OCI-LY3 (cell line): Measurements from ENCODE around the gene NDUFAF8.

Source experiments
- H2AFZ ChIP-seq: fragments of 200-600, 300-600 bp; shearing (Covaris generic); 2 replicates; pipeline ENCODE4 v1.6.0; 2014; ENCODE audit warnings: antibody characterized with exemption, low read depth, low read length
- H3K27ac ChIP-seq: fragments of 200-600, 300-600 bp; sonication (generic); 2 replicates; pipeline ENCODE4 v1.5.1; 2014; ENCODE audit warnings: mild to moderate bottlenecking, low read length, moderate library complexity, mixed read lengths
- H3K27me3 ChIP-seq: fragments of 200-600, 300-600 bp; sonication (generic); 2 replicates; pipeline ENCODE4 v1.6.1; 2014; ENCODE audit warnings: low read depth, low read length, mixed read lengths
- H3K36me3 ChIP-seq: fragments of 200-600, 300-600 bp; sonication (generic); replicated peaks from 2 replicates; pipeline ENCODE3; 2014; ENCODE audit warnings: low read depth, low read length, mixed read lengths
- H3K4me1 ChIP-seq: fragments of 300-600, 200-600 bp; sonication (generic); 2 replicates; pipeline ENCODE4 v1.6.1; 2014; ENCODE audit warnings: low read length, mixed read lengths
- H3K4me2 ChIP-seq: fragments of 200-600, 300-600 bp; sonication (generic); 2 replicates; pipeline ENCODE4 v1.6.1; 2014; ENCODE audit warnings: low read length, mixed read lengths
- H3K4me3 ChIP-seq: fragments of 300-600, 200-600 bp; sonication (generic); 2 replicates; pipeline ENCODE4 v1.5.1; 2014; ENCODE audit warnings: antibody characterized with exemption, mild to moderate bottlenecking, low read length, moderate library complexity
- H3K79me2 ChIP-seq: fragments of 300-600, 200-600 bp; shearing (Covaris generic); 2 replicates; pipeline ENCODE4 v1.6.1; 2014; ENCODE audit warnings: mild to moderate bottlenecking, low read length, mixed read lengths
- H3K9ac ChIP-seq: fragments of 300-600, 200-600 bp; shearing (Covaris generic); 2 replicates; pipeline ENCODE4 v1.6.0; 2014; ENCODE audit warnings: mild to moderate bottlenecking, low read length, moderate library complexity
- H3K9me3 ChIP-seq: fragments of 200-600, 300-600 bp; shearing (Covaris generic); 2 replicates; pipeline ENCODE4 v1.6.1; 2014; ENCODE audit warnings: low read length, mixed read lengths; ENCODE audit not compliant: insufficient read depth
- H4K20me1 ChIP-seq: fragments of 200-600, 300-600 bp; sonication (generic); 2 replicates; pipeline ENCODE4 v1.6.1; 2016; ENCODE audit warnings: low read length, mixed read lengths; ENCODE audit not compliant: insufficient read depth
- EZH2phosphoT487 ChIP-seq: fragments of 200-600 bp; shearing (Covaris generic); IDR thresholded peaks from 2 replicates; pipeline ENCODE4 v1.6.1; 2018; ENCODE audit warnings: antibody characterized with exemption, mixed run types, low read depth
- TF ChIP-seq, protein P1 (sequence below): fragments of 200-600, 300-600 bp; sonication (generic); IDR thresholded peaks from 2 replicates; pipeline ENCODE4 v1.5.1; 2014; ENCODE audit warnings: antibody characterized with exemption, low read length, low read depth

NDUFAF8 gene

GRCh38 chr17:81240761-81241160, 1.6 kb downstream of the NDUFAF8 start:
- H3K4me3 ChIP-seq: peak overlapping the region; percentile 92
- H3K27ac ChIP-seq: 0 out of 2 replicates have a peak overlapping the region, but pooled peaks have one; percentile 64
- TF ChIP-seq, protein P1, sequence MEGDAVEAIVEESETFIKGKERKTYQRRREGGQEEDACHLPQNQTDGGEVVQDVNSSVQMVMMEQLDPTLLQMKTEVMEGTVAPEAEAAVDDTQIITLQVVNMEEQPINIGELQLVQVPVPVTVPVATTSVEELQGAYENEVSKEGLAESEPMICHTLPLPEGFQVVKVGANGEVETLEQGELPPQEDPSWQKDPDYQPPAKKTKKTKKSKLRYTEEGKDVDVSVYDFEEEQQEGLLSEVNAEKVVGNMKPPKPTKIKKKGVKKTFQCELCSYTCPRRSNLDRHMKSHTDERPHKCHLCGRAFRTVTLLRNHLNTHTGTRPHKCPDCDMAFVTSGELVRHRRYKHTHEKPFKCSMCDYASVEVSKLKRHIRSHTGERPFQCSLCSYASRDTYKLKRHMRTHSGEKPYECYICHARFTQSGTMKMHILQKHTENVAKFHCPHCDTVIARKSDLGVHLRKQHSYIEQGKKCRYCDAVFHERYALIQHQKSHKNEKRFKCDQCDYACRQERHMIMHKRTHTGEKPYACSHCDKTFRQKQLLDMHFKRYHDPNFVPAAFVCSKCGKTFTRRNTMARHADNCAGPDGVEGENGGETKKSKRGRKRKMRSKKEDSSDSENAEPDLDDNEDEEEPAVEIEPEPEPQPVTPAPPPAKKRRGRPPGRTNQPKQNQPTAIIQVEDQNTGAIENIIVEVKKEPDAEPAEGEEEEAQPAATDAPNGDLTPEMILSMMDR: no peak
- TF ChIP-seq EZH2phosphoT487: no peak
- H3K36me3 ChIP-seq: peaks cover 22% of the 10 kb centered on the region
- 0 out of 2 replicates have a peak, but pooled peaks cover 7% of the 10 kb centered on the region for H4K20me1 ChIP-seq
- no peak overlapping the region for H3K9ac ChIP-seq
- no peaks in the 10 kb centered on the region for H3K9me3 ChIP-seq
- H3K27me3 ChIP-seq: no peaks in the 10 kb centered on the region
- H3K79me2 ChIP-seq: peaks cover 41% of the 10 kb centered on the region
- peaks cover 33% of the 10 kb centered on the region for H3K4me1 ChIP-seq
- H3K4me2 ChIP-seq: peak overlapping the region; percentile 96
- H2AFZ ChIP-seq: no peak overlapping the region

DNA sequence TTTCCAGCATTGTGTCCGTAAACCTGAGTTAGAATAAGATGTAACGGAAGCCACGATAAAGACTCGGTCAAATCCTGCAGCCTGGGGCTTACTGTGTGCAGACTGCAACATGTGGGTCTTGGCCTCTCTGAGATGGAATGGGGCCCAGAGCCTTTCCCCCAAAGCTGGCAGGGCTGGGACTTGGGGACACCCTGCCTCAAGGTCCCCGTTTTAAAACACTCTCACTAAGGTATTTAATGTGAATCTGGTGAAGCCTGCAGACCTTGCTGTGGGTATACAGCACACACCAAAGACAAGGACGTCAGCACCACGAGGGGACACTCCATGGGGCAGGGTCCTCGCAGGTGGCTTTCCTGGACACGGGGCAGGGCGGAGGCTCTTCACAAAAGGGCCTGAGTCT, 2.1 kb downstream of the NDUFAF8 start:
- H2AFZ ChIP-seq: no peak overlapping the region
- H3K27ac ChIP-seq: no peak overlapping the region
- H3K79me2 ChIP-seq: peaks cover 41% of the 10 kb centered on the region
- H3K4me1 ChIP-seq: peaks cover 33% of the 10 kb centered on the region
- no peaks in the 10 kb centered on the region for H3K27me3 ChIP-seq
- no peaks in the 10 kb centered on the region for H3K9me3 ChIP-seq
- peak overlapping the region; percentile 96 for H3K4me2 ChIP-seq
- no peak overlapping the region for H3K4me3 ChIP-seq
- TF ChIP-seq, protein P1: no peak
- no peak for TF ChIP-seq EZH2phosphoT487
- no peak overlapping the region for H3K9ac ChIP-seq
- H4K20me1 ChIP-seq: 0 out of 2 replicates have a peak, but pooled peaks cover 7% of the 10 kb centered on the region
- H3K36me3 ChIP-seq: peaks cover 22% of the 10 kb centered on the region

GRCh38 chr17:81241648-81242420, 2.7 kb downstream of the NDUFAF8 start:
- H3K27me3 ChIP-seq: no peaks in the 10 kb centered on the region
- H3K9ac ChIP-seq: no peak overlapping the region
- H2AFZ ChIP-seq: no peak overlapping the region
- TF ChIP-seq, protein P1: peak; percentile 71
- no peak for TF ChIP-seq EZH2phosphoT487
- no peak overlapping the region for H3K27ac ChIP-seq
- H3K4me2 ChIP-seq: no peak overlapping the region
- no peak overlapping the region for H3K4me3 ChIP-seq
- H3K4me1 ChIP-seq: peaks cover 33% of the 10 kb centered on the region
- H4K20me1 ChIP-seq: 0 out of 2 replicates have a peak, but pooled peaks cover 7% of the 10 kb centered on the region
- peaks cover 22% of the 10 kb centered on the region for H3K36me3 ChIP-seq
- peaks cover 41% of the 10 kb centered on the region for H3K79me2 ChIP-seq
- no peaks in the 10 kb centered on the region for H3K9me3 ChIP-seq

- Histone ChIP-seq H3K4me1 (peaks cover 30% of the 10 kb centered on the region), H3K27ac (no peak overlapping the region), H2AFZ (no peak overlapping the region), H3K36me3 (peaks cover 22% of the 10 kb centered on the region), H3K9ac (no peak overlapping the region), H4K20me1 (0 out of 2 replicates have a peak, but pooled peaks cover 7% of the 10 kb centered on the region), H3K4me3 (no peak overlapping the region), H3K79me2 (peaks cover 39% of the 10 kb centered on the region), H3K27me3 (no peaks in the 10 kb centered on the region), H3K4me2 (no peak overlapping the region), H3K9me3 (no peaks in the 10 kb centered on the region)
- TF ChIP-seq EZH2phosphoT487: no peak
Observed at GRCh38 chr17:81242421-81243332, 3.6 kb downstream of the NDUFAF8 start.
